ENCODE measurements around the gene RPA3.

GRCh38 chr7:7675686-7676085 is 42.7 kb downstream of the RPA3 start:
- TF ChIP-seq CTCF (conservative IDR thresholded peaks at IDR 0.05; ENCODE audit: low read depth, low read length) (no peak), EZH2 (IDR thresholded peaks at IDR 0.05; ENCODE audit: low read length, unreplicated experiment) (no peak), EZH2phosphoT487 (IDR thresholded peaks at IDR 0.05; ENCODE audit: borderline replicate concordance, low read length) (no peak)
